GM19351 (cell line): ENCODE data around the gene SLC48A1.

Source experiments
- ATAC-seq: cut with Tn5 transposase; IDR thresholded peaks from one replicate; pipeline ENCODE4 v1.9.1; 2021; ENCODE audit warnings: mild to moderate bottlenecking, moderate library complexity; ENCODE audit not compliant: unreplicated experiment

The SLC48A1 gene

GRCh38 chr12:47744005-47744651 is 28.9 kb upstream of the SLC48A1 start:
- ATAC-seq: no peak

GRCh38 chr12:47744778-47745436 is 28.1 kb upstream of the SLC48A1 start:
- ATAC-seq: no peak

- no peak for ATAC-seq
Observed at GRCh38 chr12:47745485-47746041, 27.5 kb upstream of the SLC48A1 start.

- no peak for ATAC-seq
Observed at GRCh38 chr12:47746073-47746472, 27.0 kb upstream of the SLC48A1 start.

- no peak for ATAC-seq
Observed at GRCh38 chr12:47746523-47746922, 26.5 kb upstream of the SLC48A1 start.

GRCh38 chr12:47747126-47747525 is 25.9 kb upstream of the SLC48A1 start:
- no peak for ATAC-seq

GRCh38 chr12:47747596-47748506 is 25.2 kb upstream of the SLC48A1 start:
- no peak for ATAC-seq

GRCh38 chr12:47748507-47748828 is 24.6 kb upstream of the SLC48A1 start:
- ATAC-seq: no peak

GRCh38 chr12:47748899-47749298 is 24.1 kb upstream of the SLC48A1 start:
- ATAC-seq: no peak

GRCh38 chr12:47750229-47750798 is 22.7 kb upstream of the SLC48A1 start:
- no peak for ATAC-seq

GRCh38 chr12:47750916-47751470 is 22.0 kb upstream of the SLC48A1 start:
- ATAC-seq: no peak

GRCh38 chr12:47751561-47751960 is 21.5 kb upstream of the SLC48A1 start:
- ATAC-seq: no peak

GRCh38 chr12:47752121-47752520 is 20.9 kb upstream of the SLC48A1 start:
- ATAC-seq: no peak

GRCh38 chr12:47752552-47752951 is 20.5 kb upstream of the SLC48A1 start:
- no peak for ATAC-seq

- no peak for ATAC-seq
Observed at GRCh38 chr12:47753021-47754001, 19.7 kb upstream of the SLC48A1 start.

- no peak for ATAC-seq
Observed at GRCh38 chr12:47754126-47754525, 18.9 kb upstream of the SLC48A1 start.

- peak; percentile 19 for ATAC-seq
Observed at GRCh38 chr12:47754881-47755280, 18.2 kb upstream of the SLC48A1 start.

- peak; percentile 71 for ATAC-seq
Observed at GRCh38 chr12:47755655-47756562, 17.1 kb upstream of the SLC48A1 start.
